Adrenal gland (tissue), 12 donors: ENCODE data around the gene MIGA2. TPM values are rescaled to one million over a fixed set of nuclear protein-coding genes. Genes with fewer than 3 reads are reported as not detected.
A peak's percentile ranks its signal among the peaks of the same experiment; 100 is the strongest.
"Not testable (repeated sequence)": the region's sequence is repeated elsewhere in the genome, so short reads cannot be mapped to it uniquely, and the experiment has no call there.

Experiments
- DNase-seq, 7 donors: peaks; one replicate each; pipeline ENCODE4 v3.0.0-alpha.2; 2019 to 2020
- H3K27ac ChIP-seq, 5 donors: fragments of 200-600 bp; sonication (generic) in 4 of 5; 1 replicate in 3 of 5; 2 replicates in 2 of 5; pipeline versions ENCODE4 v1.5.1 to v1.8.0; 2016 to 2020; ENCODE audit warnings: mild to moderate bottlenecking in 1 of 5
- H3K27me3 ChIP-seq: fragments of 200-600 bp; 2 replicates; pipeline ENCODE4 v1.8.0; 2021
- H3K36me3 ChIP-seq, 2 donors: fragments of 200-600 bp; replicated peaks in 1 of 2; 1 replicate in 1 of 2; 2 replicates in 1 of 2; pipeline versions ENCODE4 v1.5.1 to v1.8.0; 2018 to 2022
- H3K4me1 ChIP-seq, 2 donors: fragments of 200-600 bp; replicated peaks in 1 of 2; 1 replicate in 1 of 2; 2 replicates in 1 of 2; pipeline versions ENCODE4 v1.5.1 to v1.8.0; 2018 to 2021
- H3K4me3 ChIP-seq, 4 donors: fragments of 200-600 bp; sonication (generic) in 3 of 4; one replicate each; pipeline ENCODE4 v1.5.1; 2016 to 2018
- H3K9me3 ChIP-seq, 3 donors: fragments of 200-600 bp; sonication (generic) in 1 of 3; replicated peaks in 1 of 3; 1 replicate in 2 of 3; 2 replicates in 1 of 3; pipeline versions ENCODE4 v1.5.1 to v1.8.0; 2016 to 2021
- CTCF ChIP-seq, 6 experiments: fragments of 450-650 bp in 4 of 6; fragments of 200-600 bp in 2 of 6; sonication (generic) in 1 of 6; IDR thresholded peaks; 1 replicate in 5 of 6; 2 replicates in 1 of 6; pipeline versions ENCODE4 v1.5.1 to v1.8.0; 2016 to 2021; ENCODE audit warnings: antibody characterized with exemption in 6 of 6, mild to moderate bottlenecking in 2 of 6, moderate library complexity in 1 of 6
- POLR2A ChIP-seq, 2 donors: fragments of 450-650 bp; IDR thresholded peaks; one replicate each; pipeline ENCODE4 v1.6.1; 2017; ENCODE audit warnings: antibody characterized with exemption in 2 of 2, mild to moderate bottlenecking in 2 of 2, moderate library complexity in 1 of 2
- WGBS, 4 donors: extraction: QIAGEN DNeasy Blood & Tissue Kit in 2 of 4; methylation state at CpG; one replicate each; pipeline versions ENCODE4 v1.1.5 to v1.1.7; 2013 to 2017; 5-methylcytosine and 5-hydroxymethylcytosine counted together
- intact Hi-C, 2 donors: fragments of 100-400 bp; cut with DNase I; formaldehyde crosslinking; loops; one replicate each; pipeline versions ENCODE4 v1.14.1 to v1.15.0; 2022 to 2023
- polyA plus RNA-seq, 3 donors: library from polyadenylated mRNA; stranded (reverse); fragments of 200-250 nt in 2 of 3; fragments of 350-450 nt in 1 of 3; fragmentation: Illumina TruSeq in 1 of 3; extraction: RNeasy Lipid Tissue Mini Kit (QIAGEN cat#74804) in 1 of 3; gene quantifications; one replicate each; pipeline ENCODE4 v1.2.3, GENCODE V29; 2013 to 2014
- total RNA-seq, 9 donors: library from RNA; depleted of rRNA in 4 of 9; stranded (reverse); fragments of >200 nt in 4 of 9; fragments of 120-200 nt in 1 of 9; fragmentation: NEBNext Ultra II Directional in 1 of 9; extraction: Animal tissue kit (Norgen Biotek cat#: 25700) in 1 of 9; gene quantifications; one replicate each; pipeline versions ENCODE4 v1.1.0 to v1.2.4, GENCODE V29; 2013 to 2023
- donor health status: healthy with polysubstance abuse.
- donor health status: Bipolar disorder and iron deficiency.
- donor health status: DM: yes; HTN: yes; CAD: no.
- donor health status: DM: no; HTN: no; CAD: no.
- donor health status: DM: no; HTN: no; CAD: no.
- donor health status: DM: yes; HTN: yes; CAD: no.

MIGA2 gene
- total and polyA plus RNA-seq, 12 donors: 8.9 to 74.6 (median 43.7) TPM

DNA sequence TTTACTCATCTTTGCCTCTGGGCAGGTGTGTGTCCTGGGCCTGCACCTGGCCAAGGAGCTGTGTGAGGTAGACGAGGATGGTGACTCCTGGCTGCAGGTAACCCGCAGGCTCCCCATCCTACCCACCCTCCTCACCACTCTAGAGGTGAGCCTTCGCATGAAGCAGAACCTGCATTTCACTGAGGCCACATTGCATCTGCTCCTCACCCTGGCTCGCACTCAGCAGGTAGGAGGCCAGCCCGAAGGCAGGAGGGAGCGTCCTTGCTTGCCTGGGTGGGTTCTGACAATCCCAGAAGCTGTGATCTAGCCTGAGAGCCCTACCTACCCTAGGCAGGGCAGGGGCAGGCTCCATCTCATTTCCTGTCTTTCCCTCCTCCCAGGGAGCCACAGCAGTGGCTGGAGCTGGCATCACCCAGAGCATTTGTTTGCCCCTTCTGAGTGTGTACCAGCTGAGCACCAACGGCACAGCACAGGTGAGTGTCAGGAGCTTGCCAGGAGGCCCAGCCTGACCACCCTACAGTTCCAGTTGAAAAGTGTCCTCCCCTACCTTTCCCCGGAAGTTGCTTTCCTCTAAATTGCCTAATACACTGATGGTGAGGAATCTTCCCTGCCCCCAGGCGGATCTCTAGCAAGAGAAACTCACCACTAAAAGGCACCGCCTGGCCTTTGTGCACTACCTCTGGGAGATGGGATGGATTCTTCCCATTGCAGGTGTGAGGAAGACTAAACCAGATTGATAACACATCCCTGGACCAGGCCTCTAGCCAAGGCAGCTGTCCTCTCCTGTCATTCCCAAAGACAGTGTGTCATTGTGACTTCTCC, 34.7 kb upstream of the MIGA2 start:
- Histone ChIP-seq H3K27ac (no peak overlapping the region), H3K9me3 (no peaks in the 10 kb centered on the region), H3K4me1 (peaks cover 6 to 23% of the 10 kb centered on the region in 2 donors), H3K4me3 (no peak overlapping the region), H3K36me3 (peaks cover 0 to 90% of the 10 kb centered on the region in 2 donors), H3K27me3 (no peaks in the 10 kb centered on the region)
- intact Hi-C loops: no loop called here
- DNase-seq: no peak
- TF ChIP-seq CTCF (IDR thresholded peaks at IDR 0.05) (no peak), POLR2A (IDR thresholded peaks at IDR 0.05) (no peak)
- 88 to 96% (median 94%) methylated on average over 5 to 10 of the region's 10 CpGs for WGBS, 4 donors

DNA sequence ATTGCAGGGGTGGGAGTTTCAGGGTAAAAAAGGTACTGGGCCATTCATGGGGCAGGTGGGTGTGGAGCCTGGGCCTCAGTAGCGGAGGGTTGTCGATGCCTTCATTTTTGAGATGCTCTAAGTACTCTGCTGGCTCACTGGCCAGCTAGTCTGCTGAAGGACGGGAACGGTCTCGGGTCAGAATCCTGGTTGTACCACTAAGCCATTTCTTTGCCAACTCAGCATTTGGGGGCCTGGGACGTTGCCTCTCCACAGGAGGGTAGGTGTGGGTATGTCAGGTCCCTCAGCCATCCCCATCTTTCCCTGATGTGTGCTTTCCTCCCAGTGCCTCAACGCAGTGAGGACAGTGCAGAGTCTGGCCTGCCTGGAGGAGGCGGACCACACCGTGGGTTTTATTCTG, 33.4 kb upstream of the MIGA2 start:
- intact Hi-C loops: no loop called here
- peaks cover 0 to 80% of the 10 kb centered on the region in 2 donors for H3K36me3 ChIP-seq
- no peak overlapping the region for H3K4me3 ChIP-seq
- no peaks in the 10 kb centered on the region for H3K27me3 ChIP-seq
- TF ChIP-seq POLR2A (IDR thresholded peaks at IDR 0.05): no peak
- TF ChIP-seq CTCF (IDR thresholded peaks at IDR 0.05): no peak
- DNase-seq: no peak
- H3K27ac ChIP-seq: peak overlapping the region in 1 of 5 donors; percentile 26
- peaks cover 11 to 36% of the 10 kb centered on the region in 2 donors for H3K4me1 ChIP-seq
- H3K9me3 ChIP-seq: no peaks in the 10 kb centered on the region
- 92 to 99% (median 98%) methylated on average over 2 to 9 of the region's 9 CpGs for WGBS, 4 donors

DNA sequence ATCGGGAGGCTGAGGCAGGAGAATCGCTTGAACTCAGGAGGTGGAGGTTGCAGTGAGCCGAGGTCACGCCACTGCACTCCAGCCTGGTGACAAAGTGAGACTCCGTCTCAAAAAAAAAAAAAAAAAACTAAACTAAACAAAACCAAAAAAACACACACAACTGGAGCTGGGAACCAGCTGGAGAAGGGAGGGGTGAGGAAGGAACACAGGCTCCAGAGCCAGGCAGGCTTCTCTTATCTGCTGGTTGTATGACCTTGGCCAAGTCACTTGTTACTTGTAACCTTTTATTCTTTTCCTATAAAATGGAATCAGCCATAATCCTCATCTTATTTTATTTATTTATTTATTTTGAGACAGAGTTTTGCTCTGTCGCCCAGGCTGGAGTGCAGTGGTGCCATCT, 32.3 kb upstream of the MIGA2 start:
- Histone ChIP-seq H3K4me1 (peaks cover 11 to 39% of the 10 kb centered on the region in 2 donors), H3K27ac (peak overlapping the region in 2 of 5 donors; percentile 21 to 35), H3K36me3 (peaks cover 0 to 72% of the 10 kb centered on the region in 2 donors)
- H3K27me3 ChIP-seq, H3K4me3 ChIP-seq, H3K9me3 ChIP-seq, intact Hi-C loops: not testable (repeated sequence)
- peak in 4 of 7 donors; percentile 51 to 71 (median 61) for DNase-seq
- WGBS, 4 donors: 58 to 69% (median 59%) methylated on average over 6 of the region's 6 CpGs

DNA sequence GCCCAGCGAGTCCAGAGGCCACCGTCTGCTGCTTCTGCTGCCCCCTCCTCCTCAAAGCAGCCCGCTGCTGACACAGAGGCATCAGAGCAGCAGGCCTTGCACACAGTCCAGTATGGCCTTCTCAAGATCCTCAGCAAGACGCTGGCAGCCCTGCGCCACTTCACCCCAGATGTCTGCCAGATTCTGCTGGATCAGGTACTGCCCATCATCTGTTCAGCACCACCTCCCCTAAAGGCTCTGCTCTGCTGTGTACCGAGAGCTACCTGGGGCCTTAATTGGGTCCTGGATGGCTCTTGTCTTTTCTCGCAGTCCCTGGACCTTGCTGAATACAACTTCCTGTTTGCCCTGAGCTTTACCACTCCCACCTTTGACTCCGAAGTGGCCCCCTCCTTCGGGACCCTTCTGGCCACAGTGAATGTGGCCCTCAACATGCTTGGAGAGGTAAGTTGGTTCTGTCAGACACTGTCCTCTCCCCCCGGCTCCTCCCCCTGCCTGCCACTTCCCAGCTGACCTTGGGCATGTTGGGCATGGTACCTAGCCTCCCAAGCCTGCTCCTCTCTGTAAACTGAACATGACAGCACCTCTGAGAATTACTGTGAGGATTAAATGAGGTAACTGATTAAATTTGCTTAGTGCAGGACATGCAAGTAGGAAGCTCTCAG, 31.0 kb upstream of the MIGA2 start:
- Histone ChIP-seq H3K27me3 (no peaks in the 10 kb centered on the region), H3K4me1 (peaks cover 11 to 39% of the 10 kb centered on the region in 2 donors), H3K27ac (peak overlapping the region in 4 of 5 donors; percentile 8 to 77 (median 43)), H3K36me3 (peaks cover 0 to 60% of the 10 kb centered on the region in 2 donors), H3K9me3 (no peaks in the 10 kb centered on the region), H3K4me3 (no peak overlapping the region)
- 52 to 69% (median 54%) methylated on average over 10 of the region's 10 CpGs for WGBS, 4 donors
- intact Hi-C loops: no loop called here
- no peak for TF ChIP-seq POLR2A (IDR thresholded peaks at IDR 0.05)
- TF ChIP-seq CTCF (IDR thresholded peaks at IDR 0.05): no peak
- peak; percentile 51 to 82 (median 63) for DNase-seq
